ENCODE results near the gene SLF2. TPM values are rescaled to one million over a fixed set of nuclear protein-coding genes. Genes with fewer than 3 reads are reported as not detected.

The SLF2 gene
- polyA plus RNA-seq, 1 donor: 98.3 TPM

GRCh38 chr10:101000127-101000914 lies 87.6 kb downstream of the SLF2 start:
- DNase-seq: peak; percentile 52

- DNase-seq: peak; percentile 91
These were observed 88.3 kb downstream of the SLF2 start for GRCh38 chr10:101000915-101001658.

GRCh38 chr10:101001659-101002035 lies 88.9 kb downstream of the SLF2 start:
- DNase-seq: no peak

- DNase-seq: no peak
These were observed 89.7 kb downstream of the SLF2 start for GRCh38 chr10:101002456-101002855.

GRCh38 chr10:101003639-101004206 lies 91.0 kb downstream of the SLF2 start:
- DNase-seq: no peak

GRCh38 chr10:101005361-101005760 lies 92.6 kb downstream of the SLF2 start:
- no peak for DNase-seq

GRCh38 chr10:101005869-101006567 lies 93.3 kb downstream of the SLF2 start:
- no peak for DNase-seq

- DNase-seq: peak; percentile 64
These were observed 93.9 kb downstream of the SLF2 start for GRCh38 chr10:101006593-101007098.

- no peak for DNase-seq
These were observed 94.4 kb downstream of the SLF2 start for GRCh38 chr10:101007099-101007711.

- DNase-seq: no peak
These were observed 95.4 kb downstream of the SLF2 start for GRCh38 chr10:101007915-101008822.

GRCh38 chr10:101008823-101009423 lies 96.2 kb downstream of the SLF2 start:
- no peak for DNase-seq

- DNase-seq: no peak
These were observed 97.6 kb downstream of the SLF2 start for GRCh38 chr10:101010329-101010728.

- no peak for DNase-seq
These were observed 99.0 kb downstream of the SLF2 start for GRCh38 chr10:101011517-101012423.

GRCh38 chr10:101012525-101013364 lies 100.0 kb downstream of the SLF2 start:
- peak; percentile 78 for DNase-seq

GRCh38 chr10:101013365-101013825 lies 100.6 kb downstream of the SLF2 start:
- DNase-seq: no peak

- DNase-seq: peak; percentile 69
These were observed 101.6 kb downstream of the SLF2 start for GRCh38 chr10:101014230-101014884.

Data from hindlimb muscle (tissue), 1 donor.